Endothelial cell of hepatic sinusoid (primary cell): ENCODE data around the gene FAM161B.
"Not testable (repeated sequence)": the region's sequence is repeated elsewhere in the genome, so short reads cannot be mapped to it uniquely, and the experiment has no call there.

Experiments
- in situ Hi-C: cut with HindIII; loops from 2 replicates; pipeline ENCODE4 v1.10.0; 2017; ENCODE audit warnings: low sequenced_read_pairs

Gene FAM161B

DNA sequence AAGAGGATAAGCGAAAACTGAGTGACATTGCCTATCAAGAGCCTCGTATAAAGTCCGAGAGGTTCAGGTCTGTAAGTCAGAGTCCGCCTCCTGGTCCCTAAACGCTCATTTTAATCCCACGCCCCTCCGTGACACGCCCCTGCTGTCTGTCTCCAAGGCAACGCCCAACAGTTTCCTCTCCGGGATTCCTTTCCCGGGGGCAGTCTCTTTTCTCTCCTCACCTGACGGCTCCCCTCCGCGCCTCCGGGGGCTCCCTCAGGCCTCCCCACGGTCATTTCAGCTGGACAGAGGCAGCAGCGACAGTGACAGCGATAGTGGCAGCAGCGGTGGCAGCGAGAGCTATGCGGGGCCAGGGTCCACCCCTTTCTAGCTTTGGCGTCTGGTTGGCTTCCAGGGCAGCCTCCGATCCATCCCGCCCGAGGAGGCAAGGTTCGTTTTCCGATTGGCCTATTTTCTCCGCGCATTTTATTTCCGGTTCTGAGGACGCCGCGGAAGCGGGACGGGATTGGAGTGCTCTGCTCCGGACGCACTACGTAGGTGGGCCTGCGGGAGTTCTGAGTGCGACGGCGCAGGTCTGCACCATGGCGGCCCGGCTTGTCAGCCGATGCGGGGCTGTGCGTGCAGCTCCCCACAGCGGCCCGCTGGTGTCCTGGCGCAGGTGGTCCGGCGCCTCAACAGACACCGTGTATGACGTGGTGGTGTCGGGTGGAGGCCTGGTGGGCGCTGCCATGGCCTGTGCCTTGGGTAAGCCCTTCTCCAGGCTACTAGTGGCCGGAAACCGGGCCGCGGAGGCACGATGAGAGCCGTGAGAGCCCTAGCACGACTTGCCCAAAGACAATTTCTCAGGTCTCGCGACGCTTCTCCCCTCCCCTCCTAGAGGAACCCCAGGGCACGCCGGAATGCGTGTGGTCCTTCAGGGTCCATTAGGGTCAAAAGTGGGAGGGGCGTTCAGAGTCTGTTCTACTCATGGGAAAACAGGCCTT is at the start of gene FAM161B, which contains the start of gene COQ6:
TSS of gene FAM161B (minus strand) at position 343 of the 983 bp plus-strand sequence. CDS start at position 275, 68 bp downstream.
TSS of gene COQ6 (plus strand) at position 551 of the 983 bp plus-strand sequence. CDS start at position 582, 31 bp downstream.
- in situ Hi-C loops, result no loop called here

DNA sequence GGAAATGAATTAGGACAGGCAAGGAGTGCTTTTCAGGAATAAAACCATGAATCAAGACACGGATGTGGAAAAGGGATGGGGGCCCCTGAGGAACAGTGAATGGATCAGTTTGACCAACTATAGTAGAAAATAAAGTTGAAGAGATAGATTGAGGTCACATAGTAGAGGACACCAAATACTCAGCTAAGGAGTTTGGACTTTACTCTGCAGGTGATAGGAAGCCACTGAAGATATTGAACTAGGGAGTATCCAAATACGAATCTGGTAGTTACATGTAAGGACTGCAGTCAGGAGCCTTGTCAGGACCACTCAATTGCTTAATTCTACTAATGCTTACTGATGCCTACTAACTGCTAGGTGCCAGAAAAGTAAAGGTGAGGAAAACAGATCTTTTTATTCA is 48.8 kb upstream of the FAM161B start:
- in situ Hi-C loops, result no loop called here

DNA sequence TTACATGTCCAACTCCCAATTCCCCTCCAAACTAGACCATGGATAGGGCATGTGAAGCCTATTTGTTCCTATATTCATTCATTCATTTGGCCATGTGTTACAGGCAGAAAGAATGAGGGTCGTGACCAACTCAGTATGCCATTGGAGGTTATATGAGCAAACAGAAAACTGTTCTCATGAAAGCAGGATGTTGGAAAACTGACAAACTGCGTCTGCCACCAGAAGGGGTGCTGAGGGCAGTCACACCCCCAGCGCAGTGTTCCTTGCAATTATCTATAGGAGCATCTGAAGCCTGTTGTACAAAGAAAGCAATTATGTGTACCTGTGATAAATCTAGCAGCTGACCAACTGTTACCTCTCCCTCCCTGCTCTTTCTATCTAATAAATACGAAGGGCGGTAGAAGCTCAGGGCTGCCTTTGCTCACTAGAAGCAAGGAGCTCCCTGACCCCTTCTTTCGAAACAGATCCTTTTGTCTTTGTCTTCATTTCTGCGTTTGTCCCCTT is 48.1 kb upstream of the FAM161B start:
- in situ Hi-C loops, result no loop called here

GRCh38 chr14:73997108-73997943 is 47.4 kb upstream of the FAM161B start:
- in situ Hi-C loops, result no loop called here

- in situ Hi-C loops, result no loop called here
Observed at GRCh38 chr14:73996731-73997107, 46.8 kb upstream of the FAM161B start.

DNA sequence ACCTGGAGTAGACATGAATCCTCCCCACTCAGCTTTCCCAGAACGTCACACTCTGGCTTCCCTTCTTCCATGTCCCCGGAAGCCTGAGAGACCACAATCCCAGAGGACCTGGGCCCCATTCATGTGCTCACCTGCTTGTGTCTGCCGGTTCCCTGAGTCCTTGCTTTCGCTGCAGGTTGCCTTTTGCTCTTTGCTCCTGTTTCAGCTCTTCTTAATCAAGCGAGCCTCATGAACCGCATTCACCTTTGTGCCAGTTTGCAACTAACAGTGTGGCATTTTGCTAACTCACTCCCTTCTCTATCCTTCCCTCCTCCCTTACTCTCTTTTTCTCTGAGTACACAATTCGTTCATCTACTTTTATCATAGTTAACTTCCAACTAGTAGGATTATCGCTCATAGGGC is 46.1 kb upstream of the FAM161B start:
- in situ Hi-C loops, result no loop called here

- in situ Hi-C loops, result not testable (repeated sequence)
Observed at GRCh38 chr14:73994926-73995325, 45.0 kb upstream of the FAM161B start.

DNA sequence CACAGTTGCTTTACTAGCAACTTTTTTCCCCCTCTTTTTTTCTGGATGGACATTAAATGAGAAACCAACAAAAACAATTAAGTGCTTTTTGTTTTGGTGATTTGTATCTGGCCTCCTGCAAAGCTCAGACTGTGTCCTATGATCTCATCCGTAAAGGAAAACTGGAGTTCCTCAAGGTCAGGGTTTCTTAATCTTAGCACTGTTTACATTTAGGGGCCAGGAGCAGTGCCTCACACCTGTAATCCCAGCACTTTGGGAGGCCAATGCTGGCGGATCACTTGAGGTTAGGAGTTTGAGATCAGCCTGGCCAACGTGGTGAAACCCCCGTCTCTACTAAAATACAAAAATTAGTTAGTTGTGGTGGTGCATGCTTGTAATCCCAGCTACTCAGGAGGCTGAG is 41.2 kb upstream of the FAM161B start:
- in situ Hi-C loops, result no loop called here

GRCh38 chr14:73988656-73989055 is 38.8 kb upstream of the FAM161B start:
- in situ Hi-C loops, result not testable (repeated sequence)

GRCh38 chr14:73988065-73988464 is 38.2 kb upstream of the FAM161B start:
- in situ Hi-C loops, result no loop called here

- in situ Hi-C loops, result no loop called here
Observed at GRCh38 chr14:73977896-73978295, 28.0 kb upstream of the FAM161B start.

DNA sequence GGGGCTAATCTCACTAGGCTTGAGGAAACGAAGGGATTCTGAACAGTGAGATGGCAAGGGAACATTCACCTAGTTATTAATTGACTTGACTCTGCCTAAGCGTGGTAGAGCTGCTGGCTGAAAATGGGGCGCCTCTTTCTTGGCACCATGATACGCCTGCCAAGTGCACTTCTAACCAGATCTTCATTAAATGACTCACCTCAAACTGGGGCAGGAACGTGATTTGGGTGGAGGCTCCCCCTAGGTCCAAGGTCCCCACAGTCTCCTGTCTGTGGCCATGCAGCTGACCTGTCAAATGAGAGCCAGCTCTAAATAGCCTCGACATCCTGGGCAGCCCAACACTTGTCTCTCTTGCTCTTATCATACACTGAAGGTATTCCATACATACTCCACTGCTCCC is 26.2 kb upstream of the FAM161B start:
- in situ Hi-C loops, result no loop called here

DNA sequence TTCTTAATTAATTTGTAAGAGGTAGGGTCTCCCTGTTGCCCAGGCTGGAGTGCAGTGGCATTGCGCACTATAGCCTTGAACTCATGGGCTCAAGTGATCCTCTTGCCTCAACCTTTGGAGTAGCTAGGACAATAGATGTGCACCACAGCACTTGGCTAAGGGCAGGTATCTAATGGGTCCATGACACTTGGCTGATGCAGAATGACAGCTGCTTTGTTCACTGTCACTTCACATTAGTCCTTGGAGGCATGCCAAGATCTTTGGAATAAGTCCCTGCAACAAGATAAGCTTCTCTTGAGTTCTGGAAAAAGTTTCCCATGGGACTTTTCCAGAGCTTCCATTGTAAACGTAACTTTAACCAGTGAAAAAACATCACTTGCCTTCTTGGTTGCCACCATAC is 23.6 kb upstream of the FAM161B start:
- in situ Hi-C loops, result no loop called here

DNA sequence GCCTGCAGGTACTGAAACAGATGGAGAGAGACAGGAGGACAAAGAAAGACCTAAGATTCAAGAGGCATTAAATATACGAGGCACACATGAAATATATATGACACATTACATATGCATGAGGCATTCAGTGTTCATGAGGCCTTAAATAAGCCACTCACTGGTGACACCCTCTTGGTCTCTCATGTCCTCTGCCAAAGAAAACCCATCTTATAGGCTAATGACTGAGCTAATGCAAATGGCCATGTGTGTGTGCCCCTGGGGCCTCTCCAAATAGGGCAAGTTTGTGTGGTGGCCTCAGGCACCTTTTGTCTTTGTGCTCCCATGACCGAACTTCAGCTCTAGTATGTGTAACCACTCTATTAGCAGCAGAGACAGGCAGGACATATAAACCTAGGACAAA is 19.0 kb upstream of the FAM161B start:
- in situ Hi-C loops, result no loop called here

DNA sequence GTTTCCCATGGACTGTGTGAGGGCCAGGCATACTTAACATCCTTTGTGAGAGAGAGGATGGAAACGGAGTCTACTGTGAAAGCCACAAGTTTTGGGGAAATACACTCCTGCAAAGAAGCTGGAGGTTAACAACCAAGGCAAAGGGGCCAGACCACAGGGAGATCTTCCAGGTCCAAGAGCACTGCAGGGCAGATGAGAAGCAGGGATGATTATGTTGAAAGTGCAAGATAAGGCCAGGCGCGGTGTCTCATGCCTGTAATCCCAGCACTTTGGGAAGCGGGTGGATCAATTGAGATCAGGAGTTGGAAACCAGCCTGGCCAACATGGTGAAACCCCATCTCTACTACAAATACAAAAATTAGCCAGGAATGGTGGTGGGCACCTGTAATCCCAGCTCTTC is 15.3 kb upstream of the FAM161B start:
- in situ Hi-C loops, result no loop called here

GRCh38 chr14:73961192-73961591 is 11.3 kb upstream of the FAM161B start:
- in situ Hi-C loops, result no loop called here

- in situ Hi-C loops, result no loop called here
Observed at GRCh38 chr14:73958591-73958990, 8.7 kb upstream of the FAM161B start.

- in situ Hi-C loops, result no loop called here
Observed at GRCh38 chr14:73955674-73956073, 5.8 kb upstream of the FAM161B start.

- in situ Hi-C loops, result no loop called here
Observed at GRCh38 chr14:73953731-73954130, 3.8 kb upstream of the FAM161B start.

GRCh38 chr14:73945159-73945670 is 4.7 kb downstream of the FAM161B start:
- in situ Hi-C loops, result no loop called here
